Liver (tissue), 9 donors: ENCODE results near the gene KLHDC7B. TPM values are rescaled to one million over a fixed set of nuclear protein-coding genes. Genes with fewer than 3 reads are reported as not detected.
A peak's percentile ranks its signal among the peaks of the same experiment; 100 is the strongest.

Experiments used
- DNase-seq: peaks from one replicate; pipeline ENCODE4 v3.0.0-alpha.2; 2017; ENCODE audit warnings: low spot score
- H3K27ac ChIP-seq, 2 donors: one replicate each; pipeline ENCODE4 v1.7.0; 2013; ENCODE audit warnings: inconsistent platforms in 2 of 2, low read length in 2 of 2, control low read depth in 1 of 2, low read depth in 1 of 2, mild to moderate bottlenecking in 1 of 2
- H3K27me3 ChIP-seq, 4 donors: one replicate each; pipeline versions ENCODE4 v1.6.1 to v1.7.0; 2013; ENCODE audit warnings: low read length in 3 of 4, inconsistent platforms in 1 of 4, mild to moderate bottlenecking in 1 of 4, moderate library complexity in 1 of 4; ENCODE audit not compliant: control insufficient read depth in 4 of 4, insufficient read depth in 4 of 4
- H3K36me3 ChIP-seq, 4 donors: one replicate each; pipeline versions ENCODE4 v1.6.1 to v1.7.0; 2013; ENCODE audit warnings: low read length in 3 of 4, mild to moderate bottlenecking in 3 of 4, low read depth in 1 of 4, moderate library complexity in 1 of 4; ENCODE audit not compliant: control insufficient read depth in 4 of 4, insufficient read depth in 3 of 4
- H3K4me1 ChIP-seq, 4 donors: one replicate each; pipeline versions ENCODE4 v1.6.1 to v1.7.0; 2013; ENCODE audit warnings: low read length in 3 of 4, mild to moderate bottlenecking in 3 of 4, moderate library complexity in 1 of 4; ENCODE audit not compliant: control insufficient read depth in 4 of 4, insufficient read depth in 4 of 4
- H3K4me3 ChIP-seq, 3 donors: one replicate each; pipeline versions ENCODE4 v1.6.1 to v1.7.0; 2013; ENCODE audit warnings: low read length in 3 of 3, control low read depth in 1 of 3, low read depth in 1 of 3, mild to moderate bottlenecking in 1 of 3
- H3K9ac ChIP-seq, 2 donors: one replicate each; pipeline ENCODE4 v1.7.0; 2013; ENCODE audit warnings: low read length in 2 of 2, mild to moderate bottlenecking in 2 of 2, moderate library complexity in 2 of 2, control low read depth in 1 of 2, low read depth in 1 of 2
- H3K9me3 ChIP-seq, 4 donors: one replicate each; pipeline versions ENCODE4 v1.6.1 to v1.7.0; 2013; ENCODE audit warnings: low read length in 3 of 4; ENCODE audit not compliant: control insufficient read depth in 4 of 4
- FOXA1 ChIP-seq: IDR thresholded peaks from 2 replicates; pipeline ENCODE4 v1.6.1; 2016; ENCODE audit warnings: antibody characterized with exemption
- HNF4A ChIP-seq, 2 donors: conservative IDR thresholded peaks; 2 replicates each; pipeline ENCODE4 v1.6.1; 2016; ENCODE audit warnings: antibody characterized with exemption in 2 of 2, mild to moderate bottlenecking in 2 of 2
- HNF4G ChIP-seq: IDR thresholded peaks from 2 replicates; pipeline ENCODE4 v1.6.1; 2016; ENCODE audit warnings: antibody characterized with exemption
- JUND ChIP-seq, 2 donors: IDR thresholded peaks; 2 replicates each; pipeline ENCODE4 v1.6.1; 2016; ENCODE audit warnings: antibody characterized with exemption in 2 of 2
- NR2F2 ChIP-seq: IDR thresholded peaks from 2 replicates; pipeline ENCODE4 v1.6.1; 2016; ENCODE audit warnings: antibody characterized with exemption
- RXRA ChIP-seq, 2 donors: IDR thresholded peaks; 2 replicates each; pipeline ENCODE4 v1.6.1; 2017 to 2018; ENCODE audit warnings: antibody characterized with exemption in 2 of 2, mild to moderate bottlenecking in 1 of 2
- SP1 ChIP-seq: IDR thresholded peaks from 2 replicates; pipeline ENCODE4 v1.6.1; 2018; ENCODE audit warnings: antibody characterized with exemption, mild to moderate bottlenecking
- TAF1 ChIP-seq: conservative IDR thresholded peaks from 2 replicates; pipeline ENCODE4 v1.6.1; 2016; ENCODE audit warnings: antibody characterized with exemption, mild to moderate bottlenecking
- WGBS: extraction: QIAGEN DNeasy Blood & Tissue Kit; methylation state at CpG from one replicate; pipeline ENCODE4 v1.1.7; 2013; 5-methylcytosine and 5-hydroxymethylcytosine counted together
- polyA plus RNA-seq, 2 donors: library from polyadenylated mRNA; stranded (reverse) in 1 of 2; unstranded in 1 of 2; fragments of 200-250 nt in 1 of 2; fragments of >200 nt in 1 of 2; fragmentation: Nextera tagmentation in 1 of 2; extraction: Ambion mirVana in 1 of 2; gene quantifications; one replicate each; pipeline versions ENCODE4 v1.2.1 to v1.2.3, GENCODE V29; 2013 to 2015
- total RNA-seq, 2 donors: library from RNA; depleted of rRNA; stranded (reverse); fragments of >200 nt; gene quantifications; one replicate each; pipeline ENCODE4 v1.2.3, GENCODE V29; 2014
- TF ChIP-seq, protein P1 (sequence below): IDR thresholded peaks from 2 replicates; pipeline ENCODE4 v1.6.1; 2016; ENCODE audit warnings: antibody characterized with exemption, mild to moderate bottlenecking
- TF ChIP-seq, protein P2 (sequence below): fragments of 150-350 bp; IDR thresholded peaks from 2 replicates; pipeline ENCODE4 v1.5.1; 2017; ENCODE audit warnings: improper control_type of control experiment, low read depth, low read length; ENCODE audit not compliant: missing input control
- TF ChIP-seq, protein P3 (sequence below): IDR thresholded peaks from 2 replicates; pipeline ENCODE4 v1.6.1; 2016; ENCODE audit warnings: antibody characterized with exemption
- donor health status: healthy.
- donor health status: healthy.
- donor health status: healthy.
- donor health status: healthy.
- donor health status: healthy.

KLHDC7B gene
- total and polyA plus RNA-seq, 4 donors = 0.08 to 0.16 (median 0.08) TPM; not detected in 1

DNA sequence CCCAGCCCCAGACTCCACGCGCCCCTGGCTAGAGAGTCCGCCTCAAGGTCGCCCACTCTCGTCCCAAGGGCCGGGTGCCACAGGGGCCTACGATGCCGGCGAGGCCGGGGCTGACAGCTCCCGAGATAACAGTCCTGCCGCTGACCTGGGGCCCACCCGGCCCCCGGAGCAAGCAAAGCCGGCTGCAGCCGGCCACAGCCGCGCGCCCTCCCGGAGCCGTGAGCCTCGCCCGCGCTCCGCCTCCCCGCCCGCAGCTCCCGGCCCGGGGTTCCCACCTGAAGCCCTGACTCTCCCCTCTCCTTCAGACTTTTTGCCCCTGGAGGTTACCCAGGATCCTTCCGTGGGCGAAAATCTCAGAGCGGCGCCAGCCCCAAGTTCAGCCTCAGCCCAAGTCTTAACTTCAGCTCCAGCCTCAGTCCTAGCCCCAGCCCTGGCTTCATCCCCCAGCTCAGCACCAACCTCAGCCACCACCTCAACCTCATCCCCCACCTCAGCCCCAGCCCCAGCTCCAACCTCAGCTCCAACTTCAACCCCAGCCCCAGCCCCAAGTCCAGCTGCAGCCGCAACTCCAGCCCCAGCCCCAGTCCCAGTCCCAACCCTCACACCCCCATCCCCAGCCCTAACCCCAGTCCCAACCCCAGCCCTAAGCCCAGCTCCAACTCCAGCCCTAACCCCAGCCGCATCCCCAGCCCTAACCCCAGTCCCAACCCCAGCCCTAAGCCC, 1.7 kb downstream of the KLHDC7B start:
- no peak overlapping the region for H3K9ac ChIP-seq
- no peaks in the 10 kb centered on the region for H3K9me3 ChIP-seq
- DNase-seq = no peak
- no peak overlapping the region for H3K27ac ChIP-seq
- WGBS = 53% methylated on average over 35 of the region's 35 CpGs
- no peaks in the 10 kb centered on the region for H3K36me3 ChIP-seq
- TF ChIP-seq HNF4G = no peak
- TF ChIP-seq, protein P1, sequence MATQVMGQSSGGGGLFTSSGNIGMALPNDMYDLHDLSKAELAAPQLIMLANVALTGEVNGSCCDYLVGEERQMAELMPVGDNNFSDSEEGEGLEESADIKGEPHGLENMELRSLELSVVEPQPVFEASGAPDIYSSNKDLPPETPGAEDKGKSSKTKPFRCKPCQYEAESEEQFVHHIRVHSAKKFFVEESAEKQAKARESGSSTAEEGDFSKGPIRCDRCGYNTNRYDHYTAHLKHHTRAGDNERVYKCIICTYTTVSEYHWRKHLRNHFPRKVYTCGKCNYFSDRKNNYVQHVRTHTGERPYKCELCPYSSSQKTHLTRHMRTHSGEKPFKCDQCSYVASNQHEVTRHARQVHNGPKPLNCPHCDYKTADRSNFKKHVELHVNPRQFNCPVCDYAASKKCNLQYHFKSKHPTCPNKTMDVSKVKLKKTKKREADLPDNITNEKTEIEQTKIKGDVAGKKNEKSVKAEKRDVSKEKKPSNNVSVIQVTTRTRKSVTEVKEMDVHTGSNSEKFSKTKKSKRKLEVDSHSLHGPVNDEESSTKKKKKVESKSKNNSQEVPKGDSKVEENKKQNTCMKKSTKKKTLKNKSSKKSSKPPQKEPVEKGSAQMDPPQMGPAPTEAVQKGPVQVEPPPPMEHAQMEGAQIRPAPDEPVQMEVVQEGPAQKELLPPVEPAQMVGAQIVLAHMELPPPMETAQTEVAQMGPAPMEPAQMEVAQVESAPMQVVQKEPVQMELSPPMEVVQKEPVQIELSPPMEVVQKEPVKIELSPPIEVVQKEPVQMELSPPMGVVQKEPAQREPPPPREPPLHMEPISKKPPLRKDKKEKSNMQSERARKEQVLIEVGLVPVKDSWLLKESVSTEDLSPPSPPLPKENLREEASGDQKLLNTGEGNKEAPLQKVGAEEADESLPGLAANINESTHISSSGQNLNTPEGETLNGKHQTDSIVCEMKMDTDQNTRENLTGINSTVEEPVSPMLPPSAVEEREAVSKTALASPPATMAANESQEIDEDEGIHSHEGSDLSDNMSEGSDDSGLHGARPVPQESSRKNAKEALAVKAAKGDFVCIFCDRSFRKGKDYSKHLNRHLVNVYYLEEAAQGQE = no peak
- TF ChIP-seq, protein P2, sequence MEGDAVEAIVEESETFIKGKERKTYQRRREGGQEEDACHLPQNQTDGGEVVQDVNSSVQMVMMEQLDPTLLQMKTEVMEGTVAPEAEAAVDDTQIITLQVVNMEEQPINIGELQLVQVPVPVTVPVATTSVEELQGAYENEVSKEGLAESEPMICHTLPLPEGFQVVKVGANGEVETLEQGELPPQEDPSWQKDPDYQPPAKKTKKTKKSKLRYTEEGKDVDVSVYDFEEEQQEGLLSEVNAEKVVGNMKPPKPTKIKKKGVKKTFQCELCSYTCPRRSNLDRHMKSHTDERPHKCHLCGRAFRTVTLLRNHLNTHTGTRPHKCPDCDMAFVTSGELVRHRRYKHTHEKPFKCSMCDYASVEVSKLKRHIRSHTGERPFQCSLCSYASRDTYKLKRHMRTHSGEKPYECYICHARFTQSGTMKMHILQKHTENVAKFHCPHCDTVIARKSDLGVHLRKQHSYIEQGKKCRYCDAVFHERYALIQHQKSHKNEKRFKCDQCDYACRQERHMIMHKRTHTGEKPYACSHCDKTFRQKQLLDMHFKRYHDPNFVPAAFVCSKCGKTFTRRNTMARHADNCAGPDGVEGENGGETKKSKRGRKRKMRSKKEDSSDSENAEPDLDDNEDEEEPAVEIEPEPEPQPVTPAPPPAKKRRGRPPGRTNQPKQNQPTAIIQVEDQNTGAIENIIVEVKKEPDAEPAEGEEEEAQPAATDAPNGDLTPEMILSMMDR = no peak
- no peak for TF ChIP-seq NR2F2
- no peak for TF ChIP-seq RXRA (IDR thresholded peaks at IDR 0.05)
- TF ChIP-seq JUND (IDR thresholded peaks at IDR 0.05) = no peak
- H3K4me1 ChIP-seq = peaks cover 0 to 13% (median 9%) of the 10 kb centered on the region in 4 donors
- H3K4me3 ChIP-seq = no peak overlapping the region
- H3K27me3 ChIP-seq = no peaks in the 10 kb centered on the region

DNA sequence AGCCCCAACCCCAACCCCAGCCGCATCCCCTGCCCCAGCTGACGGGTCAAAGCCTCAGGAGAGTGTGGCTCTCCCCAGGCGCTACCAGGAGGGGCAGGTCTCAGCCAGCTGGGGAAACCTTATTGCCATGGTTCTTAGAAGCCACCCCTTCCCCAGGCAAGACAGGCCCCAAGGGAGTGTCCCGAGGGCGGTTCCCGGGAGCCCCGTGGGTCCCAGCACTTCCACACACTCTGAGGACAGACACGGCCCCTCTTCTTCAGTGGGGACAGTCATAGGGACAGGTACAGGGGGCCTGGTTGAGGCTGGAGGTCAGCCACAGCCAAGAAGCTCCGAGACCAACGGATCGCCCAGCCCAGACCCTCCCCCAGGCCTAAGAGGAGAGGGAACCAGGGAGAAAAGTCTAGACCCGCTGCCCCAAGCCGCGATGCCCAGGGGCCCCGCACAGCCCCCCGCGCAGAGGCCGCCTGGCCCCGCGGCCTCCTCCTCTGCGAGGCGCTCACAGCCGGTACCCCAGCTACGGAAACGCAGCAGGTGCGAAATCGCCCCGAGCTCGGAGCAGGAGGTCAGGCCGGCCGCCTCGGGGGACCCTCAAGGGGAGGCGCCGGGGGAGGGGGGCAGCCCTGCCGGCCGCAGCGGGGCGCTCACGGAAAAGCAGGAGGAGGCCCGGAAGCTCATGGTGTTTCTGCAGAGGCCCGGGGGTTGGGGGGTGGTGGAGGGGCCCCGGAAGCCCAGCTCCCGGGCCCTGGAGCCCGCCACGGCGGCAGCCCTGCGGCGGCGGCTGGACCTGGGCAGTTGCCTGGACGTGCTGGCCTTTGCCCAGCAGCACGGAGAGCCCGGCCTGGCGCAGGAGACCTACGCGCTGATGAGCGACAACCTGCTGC, 2.6 kb downstream of the KLHDC7B start:
- Histone ChIP-seq H3K4me1 (peaks cover 0 to 13% (median 9%) of the 10 kb centered on the region in 4 donors), H3K9me3 (no peaks in the 10 kb centered on the region), H3K27me3 (no peaks in the 10 kb centered on the region), H3K27ac (no peak overlapping the region), H3K9ac (peak overlapping the region in 1 of 2 donors; percentile 25), H3K36me3 (no peaks in the 10 kb centered on the region), H3K4me3 (peak overlapping the region in 1 of 3 donors; percentile 42)
- WGBS = 18% methylated on average over 56 of the region's 56 CpGs
- TF ChIP-seq, protein P3, sequence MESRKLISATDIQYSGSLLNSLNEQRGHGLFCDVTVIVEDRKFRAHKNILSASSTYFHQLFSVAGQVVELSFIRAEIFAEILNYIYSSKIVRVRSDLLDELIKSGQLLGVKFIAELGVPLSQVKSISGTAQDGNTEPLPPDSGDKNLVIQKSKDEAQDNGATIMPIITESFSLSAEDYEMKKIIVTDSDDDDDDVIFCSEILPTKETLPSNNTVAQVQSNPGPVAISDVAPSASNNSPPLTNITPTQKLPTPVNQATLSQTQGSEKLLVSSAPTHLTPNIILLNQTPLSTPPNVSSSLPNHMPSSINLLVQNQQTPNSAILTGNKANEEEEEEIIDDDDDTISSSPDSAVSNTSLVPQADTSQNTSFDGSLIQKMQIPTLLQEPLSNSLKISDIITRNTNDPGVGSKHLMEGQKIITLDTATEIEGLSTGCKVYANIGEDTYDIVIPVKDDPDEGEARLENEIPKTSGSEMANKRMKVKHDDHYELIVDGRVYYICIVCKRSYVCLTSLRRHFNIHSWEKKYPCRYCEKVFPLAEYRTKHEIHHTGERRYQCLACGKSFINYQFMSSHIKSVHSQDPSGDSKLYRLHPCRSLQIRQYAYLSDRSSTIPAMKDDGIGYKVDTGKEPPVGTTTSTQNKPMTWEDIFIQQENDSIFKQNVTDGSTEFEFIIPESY = no peak
- TF ChIP-seq JUND (IDR thresholded peaks at IDR 0.05) = no peak
- TF ChIP-seq TAF1 = no peak
- TF ChIP-seq FOXA1 = no peak
- peak in 1 of 2 donors; percentile 22 for TF ChIP-seq HNF4A (conservative IDR thresholded peaks at IDR 0.05)
- TF ChIP-seq HNF4G = no peak
- peak; percentile 26 for TF ChIP-seq SP1
- no peak for DNase-seq
